ENCODE measurements around the gene RHNO1.
"Not testable (repeated sequence)": the region's sequence is repeated elsewhere in the genome, so short reads cannot be mapped to it uniquely, and the experiment has no call there.

The RHNO1 gene

DNA sequence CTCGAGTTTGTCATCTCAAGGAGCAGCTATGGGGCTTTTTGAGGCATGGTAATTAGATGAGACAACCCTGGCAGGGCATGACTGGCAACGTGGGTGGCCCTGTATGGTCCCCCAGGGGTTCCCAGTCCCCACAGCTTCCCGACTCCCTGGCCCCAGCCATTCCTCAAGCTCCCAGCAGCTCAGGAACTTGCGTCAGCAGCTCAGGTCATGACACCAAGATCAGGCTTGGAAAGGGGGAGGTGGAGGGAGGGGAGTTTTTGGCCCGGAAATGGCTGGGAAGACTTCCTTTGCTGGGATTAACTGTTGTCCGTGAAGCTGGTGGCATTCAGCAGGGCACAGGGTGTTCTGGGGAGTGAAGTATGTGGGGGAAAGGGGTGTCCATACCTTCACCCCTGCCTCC lies 31.7 kb upstream of the RHNO1 start:
- Mint-ChIP-seq H3K4me1 (peaks cover 5% of the 10 kb centered on the region), H3K36me3 (ENCODE audit: insufficient read depth) (peaks cover 12% of the 10 kb centered on the region), H3K27me3 (no peaks in the 10 kb centered on the region), H3K9me3 (no peaks in the 10 kb centered on the region), H3K27ac (ENCODE audit: low read depth) (no peak overlapping the region), H3K4me3 (no peak overlapping the region)
- DNase-seq (ENCODE audit: low spot score in 2 of 2) (no peak), ATAC-seq (replicated peaks; ENCODE audit: extremely low read depth, poor library complexity, severe bottlenecking) (no peak)

DNA sequence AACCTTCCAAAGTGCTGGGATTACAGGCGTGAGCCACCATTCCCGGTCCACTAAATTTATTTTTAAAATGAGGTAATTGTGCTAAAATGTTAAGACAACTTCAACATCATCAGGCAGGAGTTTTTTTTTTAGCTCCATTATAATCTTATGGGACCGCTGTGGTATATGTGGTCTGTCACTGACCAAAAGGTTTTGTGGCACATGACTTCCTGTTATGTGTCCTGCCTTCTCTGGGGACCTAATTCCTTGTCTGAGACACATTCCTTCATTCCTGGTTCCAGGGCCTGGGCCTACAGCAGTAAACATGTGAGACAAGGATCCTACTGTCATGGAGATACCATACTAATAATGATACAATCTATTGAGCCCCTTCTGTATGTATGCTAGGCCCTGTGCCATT lies 25.1 kb upstream of the RHNO1 start:
- H3K9me3 Mint-ChIP-seq = no peaks in the 10 kb centered on the region
- no peaks in the 10 kb centered on the region for H3K4me1 Mint-ChIP-seq
- ATAC-seq (replicated peaks; ENCODE audit: extremely low read depth, poor library complexity, severe bottlenecking) (no peak), DNase-seq (ENCODE audit: low spot score in 2 of 2) (no peak)
- H3K27ac Mint-ChIP-seq (ENCODE audit: low read depth) = no peak overlapping the region
- no peak overlapping the region for H3K4me3 Mint-ChIP-seq
- no peaks in the 10 kb centered on the region for H3K27me3 Mint-ChIP-seq
- peaks cover 10% of the 10 kb centered on the region for H3K36me3 Mint-ChIP-seq (ENCODE audit: insufficient read depth)

DNA sequence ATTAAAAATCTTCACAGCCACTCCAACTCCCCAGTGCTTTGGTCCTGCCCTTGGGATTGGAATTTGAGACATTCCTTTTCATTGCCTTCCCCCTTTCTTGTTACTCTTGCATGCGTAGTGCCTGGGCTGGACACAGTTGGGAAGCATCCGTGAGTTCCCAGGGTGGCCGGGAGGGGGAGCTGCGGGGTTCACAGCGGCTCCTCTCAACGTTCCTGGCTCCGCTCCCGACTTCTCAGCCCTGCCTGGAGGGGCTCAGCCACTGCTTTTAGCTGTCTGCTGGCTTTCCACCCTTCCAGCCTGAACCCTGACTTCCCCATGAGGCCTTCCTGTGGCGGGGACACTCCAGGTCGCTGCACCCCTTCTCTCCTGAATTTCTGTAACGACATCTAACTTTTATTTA lies 23.4 kb upstream of the RHNO1 start:
- Mint-ChIP-seq H3K4me3 (no peak overlapping the region), H3K36me3 (ENCODE audit: insufficient read depth) (peaks cover 8% of the 10 kb centered on the region), H3K4me1 (no peaks in the 10 kb centered on the region), H3K9me3 (no peaks in the 10 kb centered on the region), H3K27me3 (no peaks in the 10 kb centered on the region), H3K27ac (ENCODE audit: low read depth) (no peak overlapping the region)
- DNase-seq (ENCODE audit: low spot score in 2 of 2) (peak in 1 of 2 donors; percentile 27), ATAC-seq (replicated peaks; ENCODE audit: extremely low read depth, poor library complexity, severe bottlenecking) (no peak)

DNA sequence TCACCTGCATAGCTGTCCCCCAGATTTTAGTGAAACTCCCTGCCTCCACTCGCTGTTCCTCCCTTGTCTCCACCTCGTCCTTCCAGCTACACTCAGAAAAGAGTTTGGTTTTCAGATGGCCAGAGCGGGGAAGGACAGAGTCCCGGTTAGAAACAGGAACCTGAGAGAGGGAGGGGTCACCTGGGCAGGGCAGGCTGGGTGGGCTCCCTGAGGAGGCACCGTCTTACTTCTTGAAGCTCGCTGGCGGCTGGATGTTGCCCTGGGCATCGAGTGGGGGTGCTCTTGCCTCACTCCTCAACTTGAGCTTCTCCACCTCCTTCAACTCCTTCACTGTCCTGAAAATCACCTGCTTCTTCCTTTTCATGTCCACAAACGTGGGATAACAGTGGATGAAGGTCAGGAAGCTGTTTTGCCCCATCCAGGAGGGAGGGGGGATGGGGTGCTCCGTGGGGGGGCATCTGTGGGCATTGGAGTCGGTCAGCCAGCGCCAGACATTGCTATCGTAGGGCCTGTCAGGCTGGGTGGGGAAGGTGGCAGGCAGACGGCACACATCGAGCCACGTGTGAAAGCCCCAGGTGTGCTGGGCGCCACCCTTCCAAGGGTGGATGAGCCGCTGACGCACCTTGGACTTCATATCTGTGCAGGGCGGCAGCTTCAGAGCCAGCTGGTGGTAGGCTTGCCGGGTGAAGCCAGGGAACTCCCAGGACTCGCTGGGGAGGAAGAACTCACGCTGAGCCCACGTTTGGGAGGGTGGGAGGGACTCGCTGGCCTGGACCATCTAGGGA lies 22.2 kb upstream of the RHNO1 start:
- no peaks in the 10 kb centered on the region for H3K9me3 Mint-ChIP-seq
- no peak overlapping the region for H3K4me3 Mint-ChIP-seq
- ATAC-seq (replicated peaks; ENCODE audit: extremely low read depth, poor library complexity, severe bottlenecking) (no peak), DNase-seq (ENCODE audit: low spot score in 2 of 2) (no peak)
- no peaks in the 10 kb centered on the region for H3K27me3 Mint-ChIP-seq
- no peaks in the 10 kb centered on the region for H3K4me1 Mint-ChIP-seq
- peaks cover 8% of the 10 kb centered on the region for H3K36me3 Mint-ChIP-seq (ENCODE audit: insufficient read depth)
- H3K27ac Mint-ChIP-seq (ENCODE audit: low read depth) = no peak overlapping the region

GRCh38 chr12:2855546-2855945 lies 21.5 kb upstream of the RHNO1 start:
- Mint-ChIP-seq H3K36me3 (ENCODE audit: insufficient read depth) (peaks cover 8% of the 10 kb centered on the region), H3K4me3 (no peak overlapping the region), H3K27me3 (no peaks in the 10 kb centered on the region), H3K9me3 (no peaks in the 10 kb centered on the region), H3K4me1 (no peaks in the 10 kb centered on the region), H3K27ac (ENCODE audit: low read depth) (no peak overlapping the region)
- ATAC-seq (replicated peaks; ENCODE audit: extremely low read depth, poor library complexity, severe bottlenecking) (no peak), DNase-seq (ENCODE audit: low spot score in 2 of 2) (no peak)

- ATAC-seq (replicated peaks; ENCODE audit: extremely low read depth, poor library complexity, severe bottlenecking) = no peak
- Mint-ChIP-seq H3K27ac (ENCODE audit: low read depth) (no peak overlapping the region), H3K36me3 (ENCODE audit: insufficient read depth) (peaks cover 8% of the 10 kb centered on the region), H3K9me3 (no peaks in the 10 kb centered on the region), H3K27me3 (no peaks in the 10 kb centered on the region), H3K4me1 (no peaks in the 10 kb centered on the region), H3K4me3 (no peak overlapping the region)
- DNase-seq (ENCODE audit: low spot score in 2 of 2) = no peak
Measured at GRCh38 chr12:2856051-2856450, 21.0 kb upstream of the RHNO1 start.

- ATAC-seq (replicated peaks; ENCODE audit: extremely low read depth, poor library complexity, severe bottlenecking) = no peak
- H3K27ac Mint-ChIP-seq (ENCODE audit: low read depth) = no peak within 1 kb of the TSS
- H3K36me3 Mint-ChIP-seq (ENCODE audit: insufficient read depth) = peaks cover 5% of the 10 kb centered on the region
- H3K27me3 Mint-ChIP-seq = no peaks in the 10 kb centered on the region
- DNase-seq (ENCODE audit: low spot score in 2 of 2) = no peak
- no peak within 1 kb of the TSS for H3K4me3 Mint-ChIP-seq
- H3K4me1 Mint-ChIP-seq = no peaks in the 10 kb centered on the region
- H3K9me3 Mint-ChIP-seq = no peaks in the 10 kb centered on the region
Measured at GRCh38 chr12:2857021-2857431, 20.0 kb upstream of the RHNO1 start, which contains the start of gene TEX52. TEX52 (minus strand) TSS chr12:2857039; CDS start chr12:2857026, 13 bp downstream.

- no peak for DNase-seq (ENCODE audit: low spot score in 2 of 2)
- H3K4me1 Mint-ChIP-seq = no peaks in the 10 kb centered on the region
- no peaks in the 10 kb centered on the region for H3K27me3 Mint-ChIP-seq
- no peaks in the 10 kb centered on the region for H3K9me3 Mint-ChIP-seq
- H3K36me3 Mint-ChIP-seq (ENCODE audit: insufficient read depth) = peaks cover 7% of the 10 kb centered on the region
- no peak overlapping the region for H3K27ac Mint-ChIP-seq (ENCODE audit: low read depth)
- H3K4me3 Mint-ChIP-seq = no peak overlapping the region
- no peak for ATAC-seq (replicated peaks; ENCODE audit: extremely low read depth, poor library complexity, severe bottlenecking)
Measured at GRCh38 chr12:2857576-2857975, 19.4 kb upstream of the RHNO1 start.

DNA sequence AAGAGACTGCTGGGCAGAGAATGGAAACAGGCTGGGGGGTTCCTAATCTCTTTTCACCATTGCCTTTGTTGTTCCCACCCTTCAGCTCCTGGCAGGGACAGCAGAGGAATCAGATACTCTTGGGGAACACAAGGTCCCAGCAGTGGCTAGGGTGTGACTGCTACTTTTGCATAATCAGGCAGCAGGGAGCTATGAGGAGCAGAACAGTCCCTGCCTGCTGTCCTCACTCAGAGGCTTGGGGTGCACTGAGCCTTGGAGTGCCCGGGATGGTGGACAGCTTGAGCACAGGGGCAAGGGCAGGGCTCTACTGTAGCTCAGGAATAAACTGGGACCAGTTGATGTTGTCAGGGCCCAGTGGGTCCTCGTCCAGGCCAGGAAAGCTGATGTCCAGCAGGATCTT lies 18.7 kb upstream of the RHNO1 start:
- DNase-seq (ENCODE audit: low spot score in 2 of 2) (no peak), ATAC-seq (replicated peaks; ENCODE audit: extremely low read depth, poor library complexity, severe bottlenecking) (no peak)
- Mint-ChIP-seq H3K4me3 (no peak overlapping the region), H3K4me1 (no peaks in the 10 kb centered on the region), H3K27me3 (no peaks in the 10 kb centered on the region), H3K9me3 (no peaks in the 10 kb centered on the region), H3K36me3 (ENCODE audit: insufficient read depth) (peaks cover 7% of the 10 kb centered on the region), H3K27ac (ENCODE audit: low read depth) (no peak overlapping the region)

- no peaks in the 10 kb centered on the region for H3K27me3 Mint-ChIP-seq
- no peak overlapping the region for H3K4me3 Mint-ChIP-seq
- DNase-seq (ENCODE audit: low spot score in 2 of 2) = no peak
- no peaks in the 10 kb centered on the region for H3K4me1 Mint-ChIP-seq
- H3K27ac Mint-ChIP-seq (ENCODE audit: low read depth) = no peak overlapping the region
- peaks cover 8% of the 10 kb centered on the region for H3K36me3 Mint-ChIP-seq (ENCODE audit: insufficient read depth)
- no peak for ATAC-seq (replicated peaks; ENCODE audit: extremely low read depth, poor library complexity, severe bottlenecking)
- no peaks in the 10 kb centered on the region for H3K9me3 Mint-ChIP-seq
Measured at GRCh38 chr12:2858944-2859421, 18.0 kb upstream of the RHNO1 start.

GRCh38 chr12:2860170-2860569 lies 16.9 kb upstream of the RHNO1 start:
- Mint-ChIP-seq H3K27ac (ENCODE audit: low read depth) (no peak overlapping the region), H3K27me3 (no peaks in the 10 kb centered on the region), H3K4me1 (no peaks in the 10 kb centered on the region), H3K36me3 (ENCODE audit: insufficient read depth) (peaks cover 7% of the 10 kb centered on the region), H3K9me3 (no peaks in the 10 kb centered on the region), H3K4me3 (no peak overlapping the region)
- DNase-seq (ENCODE audit: low spot score in 2 of 2) (no peak), ATAC-seq (replicated peaks; ENCODE audit: extremely low read depth, poor library complexity, severe bottlenecking) (no peak)

DNA sequence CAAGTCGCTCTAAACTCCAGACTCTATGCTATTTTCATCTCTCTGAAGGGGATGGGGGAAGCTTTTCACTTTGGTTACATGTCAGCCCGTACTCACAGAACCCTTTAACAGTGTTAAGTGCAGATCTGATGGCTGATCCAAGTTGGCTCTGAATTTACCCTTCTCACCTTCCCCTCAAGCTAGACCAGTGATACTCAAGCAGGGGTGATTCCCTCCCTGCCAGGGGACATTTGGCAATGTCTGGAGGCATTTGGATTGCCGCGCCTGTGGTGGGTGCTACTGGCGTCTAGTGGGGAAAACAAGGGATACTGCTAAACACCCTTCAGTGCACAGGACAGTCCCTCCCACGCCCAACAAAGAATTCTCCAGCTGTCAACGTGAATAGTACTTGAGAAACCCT lies 14.1 kb upstream of the RHNO1 start:
- Mint-ChIP-seq H3K9me3 (no peaks in the 10 kb centered on the region), H3K27ac (ENCODE audit: low read depth) (no peak overlapping the region), H3K4me1 (peaks cover 4% of the 10 kb centered on the region), H3K4me3 (no peak overlapping the region), H3K36me3 (ENCODE audit: insufficient read depth) (peaks cover 14% of the 10 kb centered on the region), H3K27me3 (no peaks in the 10 kb centered on the region)
- ATAC-seq (replicated peaks; ENCODE audit: extremely low read depth, poor library complexity, severe bottlenecking) (no peak), DNase-seq (ENCODE audit: low spot score in 2 of 2) (no peak)

GRCh38 chr12:2863402-2863801 lies 13.6 kb upstream of the RHNO1 start:
- not testable (repeated sequence) for ATAC-seq (replicated peaks; ENCODE audit: extremely low read depth, poor library complexity, severe bottlenecking); H3K27me3 Mint-ChIP-seq; H3K4me3 Mint-ChIP-seq; H3K27ac Mint-ChIP-seq (ENCODE audit: low read depth); H3K4me1 Mint-ChIP-seq; H3K9me3 Mint-ChIP-seq; DNase-seq (ENCODE audit: low spot score in 2 of 2)
- peaks cover 12% of the 10 kb centered on the region for H3K36me3 Mint-ChIP-seq (ENCODE audit: insufficient read depth)

All from central memory CD8-positive, alpha-beta T cell (primary cell).